LNCAP (cell line): ENCODE results near the gene C19orf25.

ENCODE experiments used
- TF ChIP-seq, protein P1 (sequence below): fragments of 450-650 bp; IDR thresholded peaks from 2 replicates; pipeline ENCODE4 v1.5.1; 2017; ENCODE audit warnings: mild to moderate bottlenecking

C19orf25 gene

DNA sequence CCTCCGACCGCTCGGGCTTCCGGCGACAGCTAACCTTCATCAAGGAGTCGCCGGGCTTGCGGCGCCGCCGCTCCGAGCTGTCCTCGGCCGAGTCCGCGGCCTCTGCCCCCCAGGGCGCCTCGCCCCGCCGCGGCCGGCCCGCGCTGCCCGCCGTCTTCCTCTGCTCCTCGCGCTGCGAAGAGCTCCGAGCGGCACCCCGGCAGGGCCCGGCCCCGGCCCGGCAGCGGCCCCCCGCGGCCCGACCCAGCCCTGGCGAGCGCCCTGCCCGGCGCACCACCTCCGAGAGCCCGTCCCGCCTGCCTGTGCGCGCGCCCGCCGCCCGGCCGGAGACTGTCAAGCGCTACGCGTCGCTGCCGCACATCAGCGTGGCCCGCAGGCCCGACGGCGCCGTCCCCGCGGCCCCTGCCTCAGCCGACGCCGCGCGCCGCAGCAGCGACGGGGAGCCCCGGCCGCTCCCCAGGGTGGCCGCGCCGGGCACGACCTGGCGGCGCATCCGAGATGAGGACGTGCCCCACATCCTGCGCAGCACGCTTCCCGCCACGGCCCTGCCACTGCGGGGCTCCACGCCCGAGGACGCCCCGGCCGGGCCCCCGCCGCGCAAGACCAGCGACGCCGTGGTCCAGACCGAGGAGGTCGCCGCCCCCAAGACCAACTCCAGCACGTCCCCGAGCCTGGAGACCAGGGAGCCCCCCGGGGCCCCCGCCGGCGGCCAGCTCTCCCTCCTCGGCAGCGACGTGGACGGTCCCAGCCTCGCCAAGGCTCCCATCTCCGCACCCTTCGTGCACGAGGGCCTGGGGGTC is 9.6 kb downstream of the C19orf25 start:
- TF ChIP-seq, protein P1, sequence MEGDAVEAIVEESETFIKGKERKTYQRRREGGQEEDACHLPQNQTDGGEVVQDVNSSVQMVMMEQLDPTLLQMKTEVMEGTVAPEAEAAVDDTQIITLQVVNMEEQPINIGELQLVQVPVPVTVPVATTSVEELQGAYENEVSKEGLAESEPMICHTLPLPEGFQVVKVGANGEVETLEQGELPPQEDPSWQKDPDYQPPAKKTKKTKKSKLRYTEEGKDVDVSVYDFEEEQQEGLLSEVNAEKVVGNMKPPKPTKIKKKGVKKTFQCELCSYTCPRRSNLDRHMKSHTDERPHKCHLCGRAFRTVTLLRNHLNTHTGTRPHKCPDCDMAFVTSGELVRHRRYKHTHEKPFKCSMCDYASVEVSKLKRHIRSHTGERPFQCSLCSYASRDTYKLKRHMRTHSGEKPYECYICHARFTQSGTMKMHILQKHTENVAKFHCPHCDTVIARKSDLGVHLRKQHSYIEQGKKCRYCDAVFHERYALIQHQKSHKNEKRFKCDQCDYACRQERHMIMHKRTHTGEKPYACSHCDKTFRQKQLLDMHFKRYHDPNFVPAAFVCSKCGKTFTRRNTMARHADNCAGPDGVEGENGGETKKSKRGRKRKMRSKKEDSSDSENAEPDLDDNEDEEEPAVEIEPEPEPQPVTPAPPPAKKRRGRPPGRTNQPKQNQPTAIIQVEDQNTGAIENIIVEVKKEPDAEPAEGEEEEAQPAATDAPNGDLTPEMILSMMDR: no peak

DNA sequence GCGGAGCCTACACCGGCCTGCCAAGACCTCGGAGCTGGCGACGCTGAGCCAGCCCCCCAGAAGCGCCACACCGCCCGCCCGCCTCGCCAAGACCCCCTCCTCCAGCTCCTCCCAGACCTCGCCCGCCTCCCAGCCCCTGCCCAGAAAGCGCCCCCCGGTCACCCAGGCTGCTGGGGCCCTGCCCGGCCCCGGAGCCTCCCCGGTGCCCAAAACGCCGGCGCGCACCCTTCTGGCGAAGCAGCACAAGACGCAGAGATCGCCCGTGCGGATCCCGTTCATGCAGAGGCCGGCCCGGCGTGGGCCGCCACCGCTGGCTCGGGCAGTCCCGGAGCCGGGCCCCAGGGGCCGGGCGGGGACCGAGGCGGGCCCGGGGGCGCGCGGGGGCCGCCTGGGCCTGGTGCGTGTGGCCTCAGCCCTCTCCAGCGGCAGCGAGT is 10.2 kb downstream of the C19orf25 start:
- TF ChIP-seq, protein P1: no peak

DNA sequence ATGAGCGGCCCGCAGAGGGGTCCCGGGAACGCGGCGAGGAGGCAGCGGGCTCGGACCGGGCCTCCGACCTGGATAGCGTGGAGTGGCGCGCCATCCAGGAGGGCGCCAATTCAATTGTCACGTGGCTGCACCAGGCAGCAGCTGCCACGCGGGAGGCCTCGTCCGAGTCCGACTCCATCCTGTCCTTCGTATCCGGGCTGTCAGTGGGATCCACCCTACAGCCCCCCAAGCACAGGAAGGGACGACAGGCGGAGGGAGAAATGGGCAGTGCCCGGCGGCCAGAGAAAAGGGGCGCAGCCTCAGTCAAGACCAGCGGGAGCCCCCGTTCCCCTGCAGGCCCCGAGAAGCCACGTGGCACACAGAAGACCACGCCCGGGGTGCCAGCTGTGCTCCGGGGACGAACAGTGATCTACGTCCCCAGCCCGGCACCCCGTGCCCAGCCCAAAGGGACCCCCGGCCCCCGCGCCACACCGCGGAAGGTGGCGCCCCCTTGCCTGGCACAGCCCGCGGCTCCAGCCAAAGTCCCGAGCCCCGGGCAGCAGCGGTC is 10.7 kb downstream of the C19orf25 start:
- TF ChIP-seq, protein P1: no peak

DNA sequence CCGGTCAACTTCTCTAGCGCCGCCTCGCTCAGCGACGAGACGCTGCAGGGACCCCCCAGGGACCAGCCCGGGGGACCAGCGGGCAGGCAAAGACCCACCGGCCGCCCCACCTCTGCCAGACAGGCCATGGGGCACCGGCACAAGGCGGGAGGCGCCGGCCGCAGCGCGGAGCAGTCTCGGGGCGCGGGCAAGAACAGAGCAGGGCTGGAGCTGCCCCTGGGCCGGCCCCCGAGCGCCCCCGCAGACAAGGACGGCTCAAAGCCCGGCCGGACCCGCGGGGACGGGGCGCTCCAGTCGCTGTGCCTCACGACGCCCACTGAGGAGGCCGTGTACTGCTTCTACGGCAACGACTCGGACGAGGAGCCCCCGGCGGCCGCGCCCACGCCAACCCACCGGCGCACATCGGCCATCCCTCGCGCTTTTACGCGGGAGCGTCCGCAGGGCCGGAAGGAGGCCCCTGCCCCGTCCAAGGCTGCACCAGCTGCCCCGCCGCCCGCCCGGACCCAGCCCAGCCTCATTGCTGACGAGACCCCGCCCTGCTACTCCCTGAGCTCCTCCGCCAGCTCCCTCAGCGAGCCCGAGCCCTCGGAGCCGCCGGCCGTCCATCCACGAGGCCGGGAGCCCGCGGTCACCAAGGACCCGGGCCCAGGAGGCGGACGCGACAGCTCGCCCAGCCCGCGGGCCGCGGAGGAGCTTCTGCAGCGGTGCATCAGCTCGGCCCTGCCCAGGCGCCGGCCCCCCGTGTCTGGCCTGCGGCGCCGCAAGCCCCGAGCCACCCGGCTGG is 11.3 kb downstream of the C19orf25 start:
- TF ChIP-seq, protein P1: no peak

DNA sequence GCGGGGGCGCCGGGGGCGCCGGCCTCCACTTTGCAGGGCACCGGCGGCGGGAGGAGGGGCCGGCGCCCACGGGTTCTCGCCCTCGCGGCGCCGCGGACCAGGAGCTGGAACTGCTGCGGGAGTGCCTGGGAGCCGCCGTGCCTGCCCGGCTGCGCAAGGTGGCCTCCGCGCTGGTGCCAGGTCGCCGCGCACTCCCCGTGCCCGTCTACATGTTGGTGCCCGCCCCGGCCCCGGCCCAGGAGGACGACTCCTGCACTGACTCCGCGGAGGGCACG is 11.9 kb downstream of the C19orf25 start:
- TF ChIP-seq, protein P1: no peak

DNA sequence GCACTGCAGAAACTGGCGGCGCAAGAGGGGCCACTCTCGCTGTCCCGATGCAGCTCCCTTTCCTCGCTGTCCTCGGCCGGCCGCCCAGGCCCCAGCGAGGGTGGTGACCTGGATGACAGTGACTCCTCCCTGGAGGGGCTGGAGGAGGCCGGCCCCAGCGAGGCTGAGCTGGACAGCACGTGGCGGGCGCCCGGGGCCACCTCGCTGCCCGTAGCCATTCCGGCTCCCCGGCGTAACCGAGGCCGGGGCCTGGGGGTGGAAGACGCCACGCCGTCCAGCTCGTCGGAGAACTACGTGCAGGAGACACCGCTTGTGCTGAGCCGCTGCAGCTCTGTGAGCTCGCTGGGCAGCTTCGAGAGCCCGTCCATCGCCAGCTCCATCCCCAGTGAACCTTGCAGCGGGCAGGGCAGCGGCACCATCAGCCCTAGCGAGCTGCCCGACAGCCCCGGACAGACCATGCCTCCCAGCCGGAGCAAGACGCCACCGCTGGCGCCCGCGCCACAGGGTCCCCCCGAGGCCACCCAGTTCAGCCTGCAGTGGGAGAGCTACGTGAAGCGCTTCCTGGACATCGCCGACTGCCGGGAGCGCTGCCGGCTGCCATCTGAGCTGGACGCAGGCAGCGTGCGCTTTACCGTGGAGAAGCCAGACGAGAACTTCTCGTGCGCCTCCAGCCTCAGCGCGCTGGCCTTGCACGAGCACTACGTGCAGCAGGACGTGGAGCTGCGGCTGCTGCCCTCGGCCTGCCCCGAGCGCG is 12.4 kb downstream of the C19orf25 start:
- TF ChIP-seq, protein P1: no peak

DNA sequence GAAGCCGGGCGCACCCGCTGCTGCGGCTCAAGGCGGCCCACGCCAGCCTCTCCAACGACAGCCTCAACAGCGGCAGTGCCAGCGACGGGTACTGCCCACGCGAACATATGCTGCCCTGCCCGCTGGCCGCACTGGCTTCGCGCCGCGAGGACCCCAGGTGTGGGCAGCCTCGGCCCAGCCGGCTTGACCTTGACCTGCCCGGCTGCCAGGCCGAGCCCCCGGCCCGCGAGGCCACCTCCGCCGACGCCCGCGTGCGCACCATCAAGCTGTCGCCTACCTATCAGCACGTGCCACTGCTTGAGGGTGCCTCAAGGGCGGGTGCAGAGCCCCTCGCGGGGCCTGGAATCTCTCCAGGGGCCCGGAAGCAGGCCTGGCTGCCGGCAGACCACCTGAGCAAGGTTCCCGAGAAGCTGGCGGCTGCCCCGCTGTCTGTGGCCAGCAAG is 13.0 kb downstream of the C19orf25 start:
- TF ChIP-seq, protein P1: no peak
